GM19099 (cell line): ENCODE results near the gene BID.
A peak's percentile ranks its signal among the peaks of the same experiment; 100 is the strongest.

Source experiments
- POLR2A ChIP-seq: IDR thresholded peaks from 3 replicates; pipeline ENCODE4 v1.6.1; 2011; ENCODE audit warnings: low read depth; ENCODE audit not compliant: insufficient read length; ENCODE audit errors: extremely low read depth

The BID gene

DNA sequence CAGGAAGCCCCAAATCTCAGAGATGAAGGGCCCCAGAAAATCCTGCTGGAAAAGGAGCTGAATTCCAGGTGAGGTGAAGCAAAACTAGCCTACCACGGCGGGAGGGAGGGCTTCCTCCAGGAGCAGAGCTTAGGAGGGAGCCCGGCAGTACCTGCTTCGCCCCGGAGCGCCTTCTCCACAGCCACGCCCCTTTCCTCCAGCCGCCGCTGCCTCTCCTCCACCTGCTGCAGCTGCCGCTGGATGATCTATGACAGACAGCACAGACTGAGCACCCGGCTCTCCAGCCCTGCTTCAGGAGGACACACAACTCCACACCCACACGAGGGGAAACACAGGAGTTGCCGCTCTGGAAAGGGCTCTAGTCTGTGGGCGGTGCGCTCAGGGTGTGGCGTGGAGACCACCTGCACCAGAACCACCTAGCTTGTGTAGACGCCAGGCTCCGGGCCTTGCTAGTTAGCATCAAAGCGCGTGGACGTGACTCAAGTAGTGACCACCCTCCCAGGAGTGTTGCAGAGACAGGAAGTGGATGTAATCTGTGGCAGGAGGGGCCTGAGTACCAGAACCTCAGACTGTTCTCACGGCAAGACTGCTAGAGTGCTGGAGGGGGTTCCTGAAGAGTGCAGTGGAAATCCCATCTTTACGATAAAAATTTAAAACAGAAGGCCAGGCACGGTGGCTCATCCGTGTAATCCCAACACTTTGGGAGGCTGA, 34.6 kb upstream of the BID start:
- TF ChIP-seq POLR2A: no peak

DNA sequence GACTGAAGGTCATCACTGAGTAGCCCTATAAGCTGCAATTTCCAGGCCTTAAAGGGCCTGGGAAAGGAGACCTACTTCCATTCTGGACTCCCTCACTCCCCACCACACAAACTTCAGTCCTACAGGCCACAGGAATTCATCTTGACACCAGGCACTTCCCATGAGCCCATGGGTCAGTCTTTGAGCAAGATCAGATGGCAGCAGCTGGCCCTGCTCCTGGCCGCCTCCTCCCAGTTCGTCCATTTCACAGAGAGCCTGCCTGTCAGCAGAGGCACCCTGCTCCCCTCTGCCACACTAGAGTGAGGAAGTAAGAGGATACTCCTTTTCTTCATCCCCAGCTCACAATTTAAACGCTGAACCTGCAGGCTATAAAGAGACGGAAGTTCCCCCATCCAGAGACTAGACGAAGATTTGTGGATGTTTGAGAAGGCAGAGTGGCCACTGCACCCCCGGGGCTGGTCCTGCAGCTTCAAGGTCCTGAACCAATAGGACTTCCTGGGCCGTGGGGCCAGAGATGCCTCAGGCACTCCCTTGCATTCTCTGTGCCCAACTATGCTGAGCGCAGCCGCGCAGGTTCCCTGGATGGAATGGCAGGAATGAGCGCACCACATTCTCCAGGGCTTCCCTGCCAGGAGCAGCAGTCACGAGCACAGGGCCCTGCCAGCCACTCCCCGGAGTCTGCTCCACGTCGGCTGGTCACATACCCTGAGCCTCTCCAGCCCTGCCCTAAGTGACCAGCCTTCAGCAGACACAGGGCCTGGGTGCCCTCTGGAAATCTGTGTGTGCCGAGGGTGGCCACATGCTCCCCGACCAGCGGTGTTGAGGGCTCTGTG, 33.5 kb upstream of the BID start:
- TF ChIP-seq POLR2A: no peak

GRCh38 chr22:17807086-17807485, 32.8 kb upstream of the BID start:
- no peak for TF ChIP-seq POLR2A

DNA sequence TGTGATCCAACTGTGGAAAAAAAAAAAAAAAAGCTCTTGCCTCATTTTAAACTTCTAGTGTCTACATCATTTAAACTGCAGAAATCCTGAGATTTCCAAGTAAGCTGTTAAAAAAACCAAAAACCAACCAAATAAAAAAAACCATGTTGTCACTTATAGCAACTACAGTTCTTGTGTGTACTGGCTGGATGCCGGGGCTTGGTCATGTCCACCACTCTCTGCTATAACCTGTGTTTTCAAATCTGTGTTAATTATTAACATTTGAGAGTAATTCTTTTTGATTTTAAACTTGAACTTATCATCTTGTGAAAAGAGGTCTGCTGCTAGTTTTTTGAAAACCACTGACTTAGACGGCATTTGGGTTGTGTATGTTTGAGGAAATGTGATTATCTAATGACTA, 32.2 kb upstream of the BID start:
- TF ChIP-seq POLR2A: no peak

DNA sequence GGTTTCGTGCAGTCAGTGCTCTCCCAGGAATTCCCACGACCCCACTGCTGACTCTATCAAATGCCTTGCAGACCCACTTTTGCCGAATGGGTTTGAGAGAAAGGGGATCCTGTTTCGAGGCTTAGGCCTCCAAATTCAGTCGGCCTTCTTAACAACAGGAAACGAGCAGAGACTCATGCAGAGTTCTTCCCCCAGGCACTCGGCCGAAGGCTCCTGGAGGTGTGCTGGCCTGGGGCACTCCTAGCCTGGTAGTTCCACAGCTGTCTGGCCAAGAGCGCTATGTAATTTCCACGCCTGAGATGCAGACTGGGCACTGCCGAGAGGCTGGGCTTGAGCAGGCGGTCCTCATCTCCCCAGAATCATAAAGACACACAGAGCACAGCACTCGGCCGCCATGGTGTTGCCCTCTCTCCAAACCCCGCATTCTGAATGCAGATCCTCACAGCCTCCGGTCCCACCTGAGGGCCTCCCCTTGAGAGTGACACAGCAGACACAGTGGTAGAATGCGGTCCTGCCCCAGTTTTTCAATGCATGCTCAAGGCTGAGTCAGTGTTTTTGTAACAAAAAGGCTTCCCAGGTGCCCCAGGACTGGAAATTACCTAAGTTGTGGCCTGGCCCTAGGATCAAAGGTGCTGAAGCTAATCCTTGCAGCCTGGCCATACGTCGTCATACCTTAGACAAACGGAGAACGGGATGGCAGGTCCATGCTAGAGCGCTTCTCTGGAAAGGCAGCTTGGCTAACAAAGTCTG, 30.2 kb upstream of the BID start:
- no peak for TF ChIP-seq POLR2A

DNA sequence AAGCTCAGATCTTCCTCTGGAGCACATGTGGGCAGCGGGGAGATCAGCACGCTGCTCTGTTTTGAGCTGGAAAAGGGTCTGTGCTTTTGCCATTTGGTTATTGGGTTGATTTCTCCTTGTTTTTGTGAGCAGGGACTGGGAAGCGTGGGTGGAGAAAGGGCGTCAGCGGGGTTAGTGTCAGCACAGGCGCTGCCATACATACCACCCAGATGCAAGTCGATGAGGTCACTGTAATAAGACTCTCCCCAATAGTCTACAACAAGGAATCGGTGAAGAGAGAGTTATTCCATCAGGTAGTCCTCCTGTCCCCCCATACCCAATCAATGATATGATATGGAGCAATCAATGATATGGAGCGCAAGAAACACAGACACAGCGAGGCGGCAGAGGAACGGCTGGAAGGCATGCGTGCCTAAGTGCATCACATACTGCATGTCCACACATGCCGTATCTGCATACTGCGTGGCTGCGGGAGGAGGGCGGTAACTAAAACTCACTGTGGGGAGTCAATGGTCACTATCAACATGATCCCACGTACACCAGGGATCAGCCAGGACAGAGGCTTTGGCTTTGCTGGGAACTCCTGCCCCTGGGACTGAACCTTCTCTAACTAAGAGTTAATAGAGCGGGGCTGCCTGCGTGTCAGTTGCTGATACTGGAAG, 29.5 kb upstream of the BID start:
- TF ChIP-seq POLR2A: no peak

DNA sequence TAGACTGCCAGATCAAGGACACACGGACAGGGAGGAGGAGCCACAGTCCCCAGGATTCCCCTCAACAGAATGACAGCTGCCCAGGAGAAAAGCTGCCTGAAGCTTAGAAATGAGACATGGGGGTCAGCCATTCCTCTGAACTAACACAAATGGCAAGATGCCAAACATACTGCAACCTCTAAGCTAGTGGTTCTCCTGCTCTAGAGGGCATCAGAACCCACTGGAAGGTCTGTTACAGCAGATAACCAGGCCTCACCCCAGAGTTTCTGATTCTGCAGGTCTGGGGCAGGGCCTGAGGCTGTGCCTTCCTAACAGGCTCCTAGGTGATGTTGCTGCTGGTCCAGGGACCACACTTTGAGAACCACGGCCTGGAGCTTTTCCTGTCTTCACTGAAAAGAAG, 28.6 kb upstream of the BID start:
- no peak for TF ChIP-seq POLR2A

DNA sequence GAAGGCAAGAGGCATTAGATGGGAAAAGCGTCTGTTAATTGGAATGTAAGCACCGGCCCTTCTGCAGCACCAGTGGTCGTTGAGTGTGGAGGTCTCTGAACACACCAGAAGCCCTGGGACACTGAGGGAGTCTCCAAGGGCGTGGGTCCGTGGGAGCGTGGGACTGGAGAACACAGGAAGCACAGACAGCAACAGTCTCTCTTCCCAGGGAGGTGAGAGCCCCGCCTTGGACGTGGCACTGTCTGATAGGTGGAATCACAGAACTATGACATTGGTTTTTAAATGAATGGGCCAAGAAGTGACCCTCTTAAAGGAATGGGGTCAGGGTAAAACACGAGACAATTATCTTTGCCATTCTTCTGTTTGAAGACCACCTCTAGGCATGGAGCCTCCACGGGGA, 28.1 kb upstream of the BID start:
- TF ChIP-seq POLR2A: no peak

DNA sequence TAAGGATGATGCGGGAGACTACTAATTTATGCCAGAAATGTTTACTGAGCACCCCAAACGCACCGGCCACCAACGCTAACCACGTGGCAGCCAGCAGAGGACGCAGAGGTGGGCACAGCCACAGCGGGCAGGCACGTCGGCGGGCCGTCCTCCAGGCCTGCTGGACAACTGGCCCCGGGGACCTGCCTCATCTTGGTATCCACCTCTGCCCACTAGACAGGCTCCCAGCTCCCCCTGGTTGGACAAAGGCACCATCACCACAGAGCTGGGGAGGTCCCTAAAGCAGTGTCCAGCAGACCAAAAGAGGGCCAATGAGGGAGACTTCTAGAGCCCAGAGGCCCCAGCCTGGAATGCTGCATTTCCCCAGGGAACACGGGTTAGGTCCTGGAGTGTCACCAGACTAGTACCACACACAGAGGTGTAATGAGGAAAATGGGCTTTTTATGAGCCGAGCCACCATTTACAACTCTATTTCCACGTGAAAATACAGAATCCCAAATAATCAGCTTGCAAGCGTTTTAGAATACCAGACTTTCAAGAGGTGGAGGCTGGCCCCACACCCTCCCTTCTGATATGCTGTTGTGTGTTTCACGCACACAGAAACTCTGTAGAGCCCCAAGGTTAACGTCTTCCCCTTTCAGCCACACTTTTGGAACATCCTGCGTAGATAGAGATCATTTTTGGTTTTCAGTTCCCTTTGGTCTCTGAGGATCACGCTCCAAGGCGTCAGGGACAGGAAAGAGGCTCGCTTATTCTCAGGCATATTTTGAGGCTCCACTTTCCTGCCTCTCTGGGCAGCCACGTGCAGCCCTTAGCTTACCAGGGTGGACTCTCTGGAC, 23.7 kb upstream of the BID start:
- peak; percentile 20 for TF ChIP-seq POLR2A

- no peak for TF ChIP-seq POLR2A
These were observed 22.4 kb upstream of the BID start for GRCh38 chr22:17796695-17797094.

DNA sequence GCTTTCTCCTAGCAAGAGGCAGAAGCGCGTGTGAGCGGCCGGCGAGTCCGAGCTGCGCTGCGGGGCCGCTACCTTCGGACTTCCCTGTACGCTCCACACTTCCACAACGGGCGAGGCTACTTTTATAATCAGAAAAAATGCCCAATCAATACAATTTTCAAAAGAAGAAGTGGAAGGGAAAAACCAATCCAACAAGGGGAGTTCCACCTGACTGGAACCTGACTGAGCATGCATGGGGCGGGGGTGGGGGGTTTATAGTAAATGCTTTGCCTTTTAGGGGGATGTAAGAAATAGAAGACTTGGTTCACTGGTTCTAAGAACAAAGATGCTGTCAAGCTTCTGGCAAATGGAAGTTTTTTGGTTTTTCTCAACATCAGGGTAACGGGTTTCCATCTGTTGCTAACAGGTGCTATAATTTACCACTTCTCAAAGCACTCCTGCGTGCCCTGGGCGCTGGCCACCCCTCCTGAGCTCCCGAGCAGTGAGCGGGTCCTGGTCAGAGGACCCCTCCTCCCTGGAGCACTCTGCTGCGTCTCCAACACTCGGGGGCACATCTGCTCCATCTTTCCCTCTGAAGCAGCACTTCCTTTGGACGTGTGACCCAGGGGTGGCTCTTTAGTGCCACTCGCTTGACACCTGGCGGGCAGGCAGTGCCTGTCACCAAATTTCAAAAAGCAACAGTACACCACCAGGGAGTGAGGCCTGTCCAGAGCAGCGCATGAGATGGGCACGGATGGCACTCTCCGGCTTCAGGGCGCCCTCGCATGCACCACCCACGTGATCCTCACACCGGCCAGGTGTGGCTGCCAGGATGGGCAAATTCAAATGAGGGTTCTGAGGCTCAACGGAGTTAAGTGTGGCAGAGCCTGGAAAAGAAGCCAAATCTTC, 21.6 kb upstream of the BID start:
- peak; percentile 58 for TF ChIP-seq POLR2A

- TF ChIP-seq POLR2A: no peak
These were observed 20.7 kb upstream of the BID start for GRCh38 chr22:17794726-17795542.
